Neuron (in vitro differentiated cells): Measurements from ENCODE around the gene MAIP1.

Experiments used
- H2AFZ ChIP-seq: one replicate; pipeline ENCODE4 v1.6.1; 2013; ENCODE audit warnings: low read depth, mild to moderate bottlenecking, inconsistent platforms, low read length, moderate library complexity
- H3K27me3 ChIP-seq: one replicate; pipeline ENCODE4 v1.6.1; 2013; ENCODE audit warnings: low read length; ENCODE audit not compliant: insufficient read depth
- H3K36me3 ChIP-seq: one replicate; pipeline ENCODE4 v1.6.1; 2013; ENCODE audit warnings: low read length; ENCODE audit not compliant: insufficient read depth
- H3K4me1 ChIP-seq: one replicate; pipeline ENCODE4 v1.6.1; 2013; ENCODE audit warnings: low read length; ENCODE audit not compliant: insufficient read depth
- H3K4me3 ChIP-seq: 2 replicates; pipeline ENCODE4 v1.5.1; 2013; ENCODE audit warnings: mild to moderate bottlenecking, low read length, moderate library complexity
- H3K9me3 ChIP-seq: one replicate; pipeline ENCODE4 v1.6.1; 2013; ENCODE audit warnings: low read length

MAIP1 gene

GRCh38 chr2:200007306-200007705 lies 51.9 kb downstream of the MAIP1 start:
- Histone ChIP-seq H2AFZ (no peak overlapping the region), H3K27me3 (no peaks in the 10 kb centered on the region), H3K9me3 (no peaks in the 10 kb centered on the region), H3K4me1 (peaks cover 12% of the 10 kb centered on the region), H3K36me3 (no peaks in the 10 kb centered on the region), H3K4me3 (no peak overlapping the region)

GRCh38 chr2:200012401-200012800 lies 57.0 kb downstream of the MAIP1 start:
- H3K9me3 ChIP-seq = no peaks in the 10 kb centered on the region
- no peak overlapping the region for H2AFZ ChIP-seq
- no peak overlapping the region for H3K4me3 ChIP-seq

More at GRCh38 chr2:200012401-200012800, 57.0 kb downstream of the MAIP1 start:
- H3K36me3 ChIP-seq = no peaks in the 10 kb centered on the region
- no peaks in the 10 kb centered on the region for H3K27me3 ChIP-seq
- H3K4me1 ChIP-seq = no peaks in the 10 kb centered on the region
